Pancreas (tissue), 10 donors: ENCODE data around the gene RBBP6. TPM values are rescaled to one million over a fixed set of nuclear protein-coding genes. Genes with fewer than 3 reads are reported as not detected.

Experiments used
- ATAC-seq, 4 donors: fragments of 200-7000 bp; cut with Tn5 transposase; one replicate each; pipeline versions ENCODE4 v1.8.0 to v1.9.1; 2020; ENCODE audit warnings: mild to moderate bottlenecking in 4 of 4, moderate library complexity in 4 of 4
- DNase-seq, 6 donors: peaks; one replicate each; pipeline ENCODE4 v3.0.0-alpha.2; 2020
- FAIRE-seq: peaks from 2 replicates; lab custom pipeline; 2012; peaks lifted over from hg19 to GRCh38; lab: Jason Lieb, UNC
- H3K27ac ChIP-seq, 4 donors: fragments of 200-600 bp; sonication (generic); 1 replicate in 3 of 4; 2 replicates in 1 of 4; pipeline versions ENCODE4 v1.5.0 to v1.8.0; 2020
- H3K27me3 ChIP-seq, 4 donors: fragments of 200-600 bp; one replicate each; pipeline ENCODE4 v1.8.0; 2021
- H3K36me3 ChIP-seq, 3 donors: fragments of 200-600 bp; sonication (generic) in 1 of 3; one replicate each; pipeline versions ENCODE4 v1.5.0 to v1.8.0; 2020 to 2021
- H3K4me1 ChIP-seq, 3 donors: fragments of 200-600 bp; one replicate each; pipeline ENCODE4 v1.8.0; 2021
- H3K4me3 ChIP-seq, 4 donors: fragments of 200-600 bp; sonication (generic) in 2 of 4; one replicate each; pipeline versions ENCODE4 v1.5.0 to v1.8.0; 2020 to 2021
- H3K9me3 ChIP-seq, 4 donors: fragments of 200-600 bp; one replicate each; pipeline ENCODE4 v1.8.0; 2021
- WGBS, 2 donors: extraction: QIAGEN DNeasy Blood & Tissue Kit; methylation state at CpG; one replicate each; pipeline ENCODE4 v1.1.7; 2013; 5-methylcytosine and 5-hydroxymethylcytosine counted together
- intact Hi-C, 3 donors: fragments of 100-400 bp; cut with DNase I; formaldehyde crosslinking; loops; one replicate each; pipeline versions ENCODE4 v1.11.1 to v1.14.2; 2022
- polyA plus RNA-seq, 2 donors: library from polyadenylated mRNA; stranded (reverse); fragments of 200-250 nt; gene quantifications; one replicate each; pipeline ENCODE4 v1.2.3, GENCODE V29; 2013
- total RNA-seq, 6 donors: library from RNA; stranded (reverse); fragmentation: NEBNext Ultra II Directional in 4 of 6; extraction: Animal tissue kit (Norgen Biotek cat#: 25700) in 4 of 6; gene quantifications; one replicate each; pipeline versions ENCODE4 v1.2.1 to v1.2.4, GENCODE V29; 2021 to 2023
- TF ChIP-seq, protein P1 (sequence below), 4 donors: fragments of 200-600 bp; sonication (generic) in 3 of 4; IDR thresholded peaks; one replicate each; pipeline versions ENCODE4 v1.5.0 to v1.8.0; 2021; ENCODE audit warnings: antibody characterized with exemption in 4 of 4
- donor health status: healthy with polysubstance abuse.
- donor health status: DM: no; HTN: no; CAD: no; lungs with moderate emphysema.
- donor health status: DM: no; HTN: no; CAD: no.
- donor health status: control.
- donor health status: control.
- donor health status: Bipolar disorder and iron deficiency.
- donor health status: DM: yes; HTN: yes; CAD: no.
- donor health status: DM: no; HTN: no; CAD: no.
- donor health status: DM: no; HTN: no; CAD: no.
- donor health status: DM: yes; HTN: yes; CAD: no.

Gene RBBP6
- total and polyA plus RNA-seq, 8 donors, result 13.8 to 31.3 (median 19.8) TPM

- no peaks in the 10 kb centered on the region for H3K36me3 ChIP-seq
- intact Hi-C loops, result loop anchor here in 1 of 3 donors (5.0 kb wide), 1 partner anchor 440 kb away; no protein-coding TSS in a partner anchor
- no peak for FAIRE-seq
- TF ChIP-seq, protein P1, sequence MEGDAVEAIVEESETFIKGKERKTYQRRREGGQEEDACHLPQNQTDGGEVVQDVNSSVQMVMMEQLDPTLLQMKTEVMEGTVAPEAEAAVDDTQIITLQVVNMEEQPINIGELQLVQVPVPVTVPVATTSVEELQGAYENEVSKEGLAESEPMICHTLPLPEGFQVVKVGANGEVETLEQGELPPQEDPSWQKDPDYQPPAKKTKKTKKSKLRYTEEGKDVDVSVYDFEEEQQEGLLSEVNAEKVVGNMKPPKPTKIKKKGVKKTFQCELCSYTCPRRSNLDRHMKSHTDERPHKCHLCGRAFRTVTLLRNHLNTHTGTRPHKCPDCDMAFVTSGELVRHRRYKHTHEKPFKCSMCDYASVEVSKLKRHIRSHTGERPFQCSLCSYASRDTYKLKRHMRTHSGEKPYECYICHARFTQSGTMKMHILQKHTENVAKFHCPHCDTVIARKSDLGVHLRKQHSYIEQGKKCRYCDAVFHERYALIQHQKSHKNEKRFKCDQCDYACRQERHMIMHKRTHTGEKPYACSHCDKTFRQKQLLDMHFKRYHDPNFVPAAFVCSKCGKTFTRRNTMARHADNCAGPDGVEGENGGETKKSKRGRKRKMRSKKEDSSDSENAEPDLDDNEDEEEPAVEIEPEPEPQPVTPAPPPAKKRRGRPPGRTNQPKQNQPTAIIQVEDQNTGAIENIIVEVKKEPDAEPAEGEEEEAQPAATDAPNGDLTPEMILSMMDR (IDR thresholded peaks at IDR 0.05), result no peak
- no peak for ATAC-seq
- no peaks in the 10 kb centered on the region for H3K4me1 ChIP-seq
- no peak for DNase-seq
- H3K9me3 ChIP-seq, result no peaks in the 10 kb centered on the region
- H3K27me3 ChIP-seq, result no peaks in the 10 kb centered on the region
- H3K4me3 ChIP-seq, result no peak overlapping the region
- WGBS, 2 donors, result 31 to 36% methylated on average over 3 of the region's 3 CpGs
- no peak overlapping the region for H3K27ac ChIP-seq
Observed at GRCh38 chr16:24497440-24497839, 41.9 kb upstream of the RBBP6 start.

DNA sequence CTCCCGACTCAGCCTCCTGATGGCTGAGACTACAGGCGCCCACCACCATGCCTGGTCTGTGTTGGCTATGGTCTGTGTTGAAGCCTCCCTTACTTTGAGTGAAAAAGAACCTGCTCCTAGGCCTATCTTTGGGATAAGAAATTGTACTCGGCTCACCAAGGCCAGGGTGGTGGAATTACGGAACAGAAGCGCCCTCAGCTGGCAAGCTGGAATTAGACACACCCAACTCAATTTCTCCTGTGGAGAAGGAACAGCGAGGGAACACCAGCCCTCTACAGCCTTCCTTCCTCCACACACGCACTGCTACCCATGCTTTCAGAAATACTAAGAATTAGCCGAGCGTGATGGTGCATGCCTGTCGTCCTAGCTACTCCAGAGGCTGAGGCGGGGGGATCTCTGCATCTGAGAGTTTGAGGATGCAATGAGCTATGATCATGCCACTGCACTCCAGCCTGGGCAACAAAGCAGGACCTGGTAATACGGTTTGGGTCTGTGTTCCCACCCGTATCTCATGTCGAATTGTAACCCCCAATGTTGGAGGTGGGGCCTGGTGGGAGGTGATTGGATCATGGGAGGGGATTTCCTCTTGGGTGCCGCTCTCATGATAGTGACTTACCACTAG, 40.1 kb upstream of the RBBP6 start:
- no peaks in the 10 kb centered on the region for H3K27me3 ChIP-seq
- H3K36me3 ChIP-seq, result no peaks in the 10 kb centered on the region
- ATAC-seq, result peak in 1 of 4 donors; percentile 52
- FAIRE-seq, result no peak
- no peak overlapping the region for H3K4me3 ChIP-seq
- TF ChIP-seq, protein P1 (IDR thresholded peaks at IDR 0.05), result no peak
- no peak for DNase-seq
- WGBS, 2 donors, result 17 to 20% methylated on average over 15 of the region's 15 CpGs
- no peaks in the 10 kb centered on the region for H3K9me3 ChIP-seq
- no peak overlapping the region for H3K27ac ChIP-seq
- intact Hi-C loops, result loop anchor here in 1 of 3 donors (5.0 kb wide), 1 partner anchor 442 kb away; no protein-coding TSS in a partner anchor
- no peaks in the 10 kb centered on the region for H3K4me1 ChIP-seq

DNA sequence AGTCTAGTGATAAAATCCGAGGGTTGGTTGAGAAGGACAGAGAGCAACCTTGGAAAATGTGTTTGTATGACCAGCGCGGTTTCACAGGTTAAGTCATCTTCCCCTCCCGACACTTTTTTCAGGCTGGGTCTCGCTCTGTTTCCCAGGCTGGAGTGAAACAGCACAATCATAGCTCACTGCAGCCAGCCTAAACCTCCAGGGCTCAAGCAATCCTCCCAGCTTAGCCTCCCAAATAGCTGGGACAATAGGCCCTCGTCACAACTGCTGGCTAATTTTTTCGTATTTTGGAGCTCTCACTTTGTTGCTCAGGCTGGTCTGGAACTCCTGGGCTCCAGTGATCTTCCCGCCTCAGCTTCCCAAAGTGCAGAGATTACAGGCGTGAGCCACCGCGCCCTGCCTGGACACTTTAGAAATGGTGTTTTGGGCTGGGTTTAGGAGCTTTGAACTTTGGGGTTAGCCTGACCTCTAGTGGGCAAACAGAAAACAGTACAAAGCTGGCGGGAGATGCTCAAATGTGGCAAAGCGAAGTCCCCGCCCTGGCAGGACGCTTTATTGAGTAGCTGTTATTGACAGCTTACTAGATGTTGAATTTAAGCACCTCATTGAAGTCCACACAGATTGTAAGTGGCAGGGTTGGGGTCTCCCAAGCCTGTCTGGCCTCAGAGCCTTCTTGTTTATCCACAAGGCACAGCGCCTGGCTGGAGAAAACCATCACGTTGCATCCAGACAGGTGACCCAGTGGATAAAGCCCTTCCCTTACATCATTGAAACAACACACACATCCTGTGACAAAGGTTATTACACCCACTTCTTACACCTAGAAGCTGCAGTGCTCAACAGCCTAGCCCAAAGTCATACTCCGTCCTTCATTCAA, 34.7 kb upstream of the RBBP6 start:
- FAIRE-seq, result no peak
- intact Hi-C loops, result loop anchor here in 1 of 3 donors (5.0 kb wide), 1 partner anchor 457 kb away; no protein-coding TSS in a partner anchor
- no peaks in the 10 kb centered on the region for H3K9me3 ChIP-seq
- no peaks in the 10 kb centered on the region for H3K27me3 ChIP-seq
- TF ChIP-seq, protein P1 (IDR thresholded peaks at IDR 0.05), result peak; percentile 55 to 70 (median 66)
- ATAC-seq, result peak; percentile 66 to 96 (median 92)
- 32 to 36% methylated on average over 18 of the region's 18 CpGs for WGBS, 2 donors
- no peaks in the 10 kb centered on the region for H3K36me3 ChIP-seq
- H3K27ac ChIP-seq, result no peak overlapping the region
- DNase-seq, result peak in 4 of 6 donors; percentile 16 to 62 (median 24)
- no peak overlapping the region for H3K4me3 ChIP-seq
- H3K4me1 ChIP-seq, result no peaks in the 10 kb centered on the region

- intact Hi-C loops, result no loop called here
Observed at GRCh38 chr16:24505959-24506358, 33.4 kb upstream of the RBBP6 start.

More at GRCh38 chr16:24505959-24506358, 33.4 kb upstream of the RBBP6 start:
- H3K27me3 ChIP-seq, result no peaks in the 10 kb centered on the region
- H3K4me3 ChIP-seq, result no peak overlapping the region
- ATAC-seq, result no peak
- 47 to 72% methylated on average over 4 of the region's 4 CpGs for WGBS, 2 donors
- H3K27ac ChIP-seq, result no peak overlapping the region
- TF ChIP-seq, protein P1 (IDR thresholded peaks at IDR 0.05), result no peak
- no peak for DNase-seq
- no peak for FAIRE-seq
- no peaks in the 10 kb centered on the region for H3K9me3 ChIP-seq
- H3K4me1 ChIP-seq, result no peaks in the 10 kb centered on the region
- H3K36me3 ChIP-seq, result no peaks in the 10 kb centered on the region
